BLaER1 (cell line): ENCODE results near the gene ADCY4.
"Not testable (repeated sequence)": the region's sequence is repeated elsewhere in the genome, so short reads cannot be mapped to it uniquely, and the experiment has no call there.

ENCODE experiments used
- H3K27ac ChIP-seq: shearing (Covaris generic); formaldehyde crosslinking; 2 replicates; pipeline ENCODE4 v1.8.1; 2022
- H3K27me3 ChIP-seq: shearing (Covaris generic); formaldehyde crosslinking; 2 replicates; pipeline ENCODE4 v1.8.1; 2022
- H3K36me3 ChIP-seq: shearing (Covaris generic); formaldehyde crosslinking; 2 replicates; pipeline ENCODE4 v1.8.1; 2022
- H3K4me1 ChIP-seq: shearing (Covaris generic); formaldehyde crosslinking; 2 replicates; pipeline ENCODE4 v1.8.1; 2022
- H3K4me2 ChIP-seq: shearing (Covaris generic); formaldehyde crosslinking; 2 replicates; pipeline ENCODE4 v1.8.1; 2022
- H3K4me3 ChIP-seq: shearing (Covaris generic); formaldehyde crosslinking; 2 replicates; pipeline ENCODE4 v1.8.1; 2022
- H3K9ac ChIP-seq: shearing (Covaris generic); formaldehyde crosslinking; 2 replicates; pipeline ENCODE4 v1.8.1; 2022
- H3K9me3 ChIP-seq: shearing (Covaris generic); formaldehyde crosslinking; 2 replicates; pipeline ENCODE4 v1.8.1; 2022
- H4K20me1 ChIP-seq: shearing (Covaris generic); formaldehyde crosslinking; 2 replicates; pipeline ENCODE4 v1.8.1; 2022
- Cebpa-rat ChIP-seq: shearing (Covaris generic); IDR thresholded peaks from 2 replicates; pipeline ENCODE4 v1.8.1; 2022

The ADCY4 gene

GRCh38 chr14:24330973-24331674, 3.7 kb downstream of the ADCY4 start:
- Histone ChIP-seq H3K9me3 (no peaks in the 10 kb centered on the region), H4K20me1 (peaks cover 35% of the 10 kb centered on the region), H3K27ac (no peak overlapping the region), H3K4me1 (peaks cover 84% of the 10 kb centered on the region), H3K4me3 (no peak overlapping the region), H3K4me2 (peak overlapping the region; percentile 94), H3K9ac (no peak overlapping the region), H3K36me3 (no peaks in the 10 kb centered on the region), H3K27me3 (peaks cover 41% of the 10 kb centered on the region)
- no peak for TF ChIP-seq Cebpa-rat

- Histone ChIP-seq H3K9me3 (no peaks in the 10 kb centered on the region), H3K27me3 (peaks cover 27% of the 10 kb centered on the region), H3K27ac (no peak overlapping the region), H3K4me2 (peak overlapping the region; percentile 60; the same call in 1 of the 2 replicates), H3K36me3 (no peaks in the 10 kb centered on the region), H3K4me1 (peaks cover 84% of the 10 kb centered on the region), H3K4me3 (no peak overlapping the region), H4K20me1 (peaks cover 24% of the 10 kb centered on the region), H3K9ac (no peak overlapping the region)
- TF ChIP-seq Cebpa-rat: no peak
Measured at GRCh38 chr14:24329736-24330135, 5.1 kb downstream of the ADCY4 start.

DNA sequence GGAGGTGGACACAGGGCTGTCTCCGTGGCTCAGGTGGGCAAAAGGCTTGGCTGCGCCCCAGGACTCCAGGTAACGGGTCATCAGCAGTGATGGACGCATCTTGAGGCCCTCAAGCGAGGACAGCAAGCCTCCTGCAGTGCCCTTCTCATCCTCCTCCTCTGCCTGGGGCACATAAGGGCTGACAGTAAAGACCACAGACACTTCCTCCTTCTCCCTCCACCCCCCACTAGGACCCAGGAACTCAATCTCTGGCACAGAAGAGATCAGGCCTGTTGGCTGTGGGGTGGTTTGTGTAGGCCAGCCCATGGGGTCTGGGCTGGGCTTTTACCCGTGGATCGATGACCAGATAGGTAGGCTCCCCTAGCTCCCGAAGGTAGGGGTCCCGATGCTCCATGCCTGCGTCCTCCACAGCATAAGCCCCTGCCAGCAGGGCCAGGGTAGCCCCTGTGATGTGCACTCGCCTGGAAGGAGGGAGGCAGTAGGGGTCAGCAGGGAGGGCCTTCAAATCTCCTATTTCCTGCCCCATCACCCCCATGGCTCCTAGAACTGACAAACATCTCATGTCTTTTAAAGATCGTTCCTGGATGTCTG, 5.7 kb downstream of the ADCY4 start:
- Histone ChIP-seq H3K4me1 (peaks cover 82% of the 10 kb centered on the region), H3K36me3 (no peaks in the 10 kb centered on the region), H4K20me1 (peaks cover 19% of the 10 kb centered on the region), H3K9ac (no peak overlapping the region), H3K27ac (no peak overlapping the region), H3K4me3 (no peak overlapping the region), H3K27me3 (peaks cover 21% of the 10 kb centered on the region), H3K9me3 (no peaks in the 10 kb centered on the region), H3K4me2 (peak overlapping the region; percentile 60)
- no peak for TF ChIP-seq Cebpa-rat

- Histone ChIP-seq H3K4me2 (peak overlapping the region; percentile 61), H3K27ac (0 out of 2 replicates have a peak overlapping the region, but pooled peaks have one; percentile 65), H3K4me1 (peaks cover 71% of the 10 kb centered on the region)
- not testable (repeated sequence) for H3K27me3 ChIP-seq, H3K9me3 ChIP-seq, H3K36me3 ChIP-seq, H4K20me1 ChIP-seq, H3K9ac ChIP-seq, H3K4me3 ChIP-seq
Measured at GRCh38 chr14:24327914-24328313, 7.0 kb downstream of the ADCY4 start.

DNA sequence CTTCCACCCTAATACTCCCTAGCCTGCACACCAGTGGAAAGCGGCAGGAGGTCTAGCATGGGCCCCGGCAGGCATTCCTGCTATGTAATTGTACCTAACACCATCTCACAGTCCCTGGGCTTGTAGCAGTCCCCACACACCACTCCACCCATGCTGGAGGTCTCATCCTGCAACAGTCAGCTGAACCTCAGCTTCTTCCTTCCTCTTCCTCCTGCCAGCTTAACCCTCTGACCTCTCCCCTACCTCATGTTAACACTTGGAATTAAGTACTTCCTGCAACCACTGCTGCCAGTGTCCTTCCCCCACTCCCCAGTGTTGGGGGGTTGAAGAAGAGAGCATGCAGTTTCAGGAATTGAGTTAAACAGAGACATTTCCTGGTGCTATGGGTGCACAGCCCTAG, 7.6 kb downstream of the ADCY4 start:
- H3K4me3 ChIP-seq: no peak overlapping the region
- no peaks in the 10 kb centered on the region for H3K36me3 ChIP-seq
- no peaks in the 10 kb centered on the region for H3K9me3 ChIP-seq
- 0 out of 2 replicates have a peak, but pooled peaks cover under 1% of the 10 kb centered on the region for H4K20me1 ChIP-seq
- no peak overlapping the region for H3K9ac ChIP-seq
- peaks cover 70% of the 10 kb centered on the region for H3K4me1 ChIP-seq
- no peak for TF ChIP-seq Cebpa-rat
- H3K27me3 ChIP-seq: peaks cover 2% of the 10 kb centered on the region
- peak overlapping the region; percentile 61 for H3K4me2 ChIP-seq
- H3K27ac ChIP-seq: peak overlapping the region; percentile 65

- Histone ChIP-seq H3K27ac (peak overlapping the region; percentile 7; the same call in 1 of the 2 replicates), H3K4me2 (peak overlapping the region; percentile 61), H3K4me1 (peaks cover 59% of the 10 kb centered on the region), H3K4me3 (no peak overlapping the region), H4K20me1 (no peaks in the 10 kb centered on the region), H3K9ac (no peak overlapping the region), H3K9me3 (no peaks in the 10 kb centered on the region), H3K36me3 (no peaks in the 10 kb centered on the region), H3K27me3 (no peaks in the 10 kb centered on the region)
- no peak for TF ChIP-seq Cebpa-rat
Measured at GRCh38 chr14:24325963-24326362, 8.9 kb downstream of the ADCY4 start.

DNA sequence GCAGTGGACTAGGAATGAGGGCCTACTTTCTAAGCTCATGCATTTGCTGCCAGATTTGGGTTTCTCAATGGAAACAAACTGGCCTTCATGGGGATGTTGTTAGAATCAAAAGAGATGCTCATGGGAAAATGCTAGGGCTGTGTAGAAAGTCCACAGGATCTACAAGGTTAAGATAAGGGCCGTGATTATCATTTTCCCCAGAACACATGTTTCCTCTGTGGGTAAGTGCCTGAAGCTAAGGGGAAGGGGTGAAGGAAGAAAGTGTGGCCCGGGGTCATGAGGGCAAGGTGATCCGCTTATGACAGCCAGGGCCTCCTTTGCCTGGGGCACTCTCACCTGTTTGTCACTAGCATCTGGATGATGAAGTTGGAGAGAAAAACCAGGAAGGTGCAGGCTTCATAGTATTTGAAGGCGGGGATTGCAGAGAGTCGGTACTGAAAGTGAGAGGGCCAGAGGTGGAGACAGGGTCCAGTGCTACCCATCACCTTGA, 9.8 kb downstream of the ADCY4 start:
- Histone ChIP-seq H4K20me1 (no peaks in the 10 kb centered on the region), H3K4me2 (peak overlapping the region; percentile 61), H3K9me3 (no peaks in the 10 kb centered on the region), H3K27me3 (no peaks in the 10 kb centered on the region), H3K27ac (no peak overlapping the region), H3K36me3 (no peaks in the 10 kb centered on the region), H3K9ac (no peak overlapping the region), H3K4me1 (peaks cover 59% of the 10 kb centered on the region), H3K4me3 (no peak overlapping the region)
- TF ChIP-seq Cebpa-rat: no peak

DNA sequence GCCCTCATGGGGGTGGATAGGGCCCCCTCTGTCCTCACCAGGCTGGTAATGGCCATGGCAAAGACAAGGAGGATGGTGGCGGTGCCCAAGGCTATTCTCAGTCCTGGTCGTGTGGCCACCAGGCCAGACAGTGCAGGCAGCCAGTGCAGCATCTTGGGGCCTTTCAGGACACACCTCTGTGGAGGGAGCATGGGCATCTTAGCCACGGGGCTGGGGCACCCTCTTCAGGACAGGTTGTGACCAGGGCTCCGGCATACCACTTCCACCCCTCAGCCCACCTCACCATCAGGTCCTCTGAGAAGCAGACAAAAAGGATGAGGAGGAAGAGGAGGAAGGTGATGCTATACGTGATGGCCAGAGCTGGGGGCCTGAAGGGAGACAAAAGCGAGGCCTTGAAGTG, 10.8 kb downstream of the ADCY4 start:
- Histone ChIP-seq H3K4me1 (peaks cover 49% of the 10 kb centered on the region), H3K27me3 (no peaks in the 10 kb centered on the region), H3K9me3 (no peaks in the 10 kb centered on the region), H3K4me2 (no peak overlapping the region), H4K20me1 (no peaks in the 10 kb centered on the region), H3K36me3 (no peaks in the 10 kb centered on the region), H3K4me3 (no peak overlapping the region), H3K27ac (no peak overlapping the region), H3K9ac (no peak overlapping the region)
- TF ChIP-seq Cebpa-rat: no peak

GRCh38 chr14:24323341-24323740, 11.5 kb downstream of the ADCY4 start:
- no peak overlapping the region for H3K27ac ChIP-seq
- no peak overlapping the region for H3K4me2 ChIP-seq
- H3K9ac ChIP-seq: no peak overlapping the region
- no peaks in the 10 kb centered on the region for H3K36me3 ChIP-seq
- no peaks in the 10 kb centered on the region for H3K9me3 ChIP-seq
- H4K20me1 ChIP-seq: no peaks in the 10 kb centered on the region
- no peak for TF ChIP-seq Cebpa-rat
- no peaks in the 10 kb centered on the region for H3K27me3 ChIP-seq
- peaks cover 43% of the 10 kb centered on the region for H3K4me1 ChIP-seq
- H3K4me3 ChIP-seq: no peak overlapping the region

DNA sequence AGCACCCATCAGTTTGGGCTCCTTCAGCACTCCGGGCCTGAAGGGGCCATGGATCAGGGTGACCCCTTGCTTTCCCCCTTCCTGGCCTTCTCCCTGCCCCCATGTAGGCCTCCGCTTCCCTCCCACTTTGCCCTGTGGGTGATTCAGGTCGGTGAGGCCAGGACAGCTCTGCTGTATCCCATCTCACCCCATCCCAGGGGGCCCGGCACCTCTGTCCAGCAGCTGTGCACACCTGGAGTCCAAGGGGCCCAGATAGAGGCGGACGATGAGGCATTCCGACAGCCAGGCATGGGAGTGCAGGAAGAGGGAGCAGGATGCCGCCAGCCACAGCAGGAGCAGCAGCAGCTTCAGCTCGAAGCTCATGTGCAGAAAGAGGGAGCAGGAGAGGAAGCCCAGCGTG, 12.2 kb downstream of the ADCY4 start:
- no peaks in the 10 kb centered on the region for H3K36me3 ChIP-seq
- H4K20me1 ChIP-seq: no peaks in the 10 kb centered on the region
- H3K9me3 ChIP-seq: no peaks in the 10 kb centered on the region
- TF ChIP-seq Cebpa-rat: no peak
- H3K4me3 ChIP-seq: no peak overlapping the region
- H3K4me1 ChIP-seq: peaks cover 40% of the 10 kb centered on the region
- H3K9ac ChIP-seq: no peak overlapping the region
- peak overlapping the region; percentile 28 for H3K4me2 ChIP-seq
- H3K27ac ChIP-seq: no peak overlapping the region
- H3K27me3 ChIP-seq: no peaks in the 10 kb centered on the region
